MM.1S (cell line): ENCODE results near the gene HRH2.

ENCODE experiments used
- DNase-seq: peaks from one replicate; pipeline ENCODE4 v3.0.0-alpha.2; 2015
- H2AFZ ChIP-seq: fragments of 300-600 bp; sonication (generic); 2 replicates; pipeline ENCODE4 v1.6.0; 2016; ENCODE audit warnings: antibody characterized with exemption, low read length
- H3F3A ChIP-seq: fragments of 300-600 bp; sonication (generic); 2 replicates; pipeline ENCODE4 v1.6.1; 2016; ENCODE audit warnings: mild to moderate bottlenecking, antibody characterized with exemption, low read length, moderate library complexity, mixed read lengths; ENCODE audit not compliant: insufficient read depth
- H3K27ac ChIP-seq: fragments of 300-600 bp; sonication (generic); 2 replicates; pipeline ENCODE4 v1.5.1; 2016; ENCODE audit warnings: mild to moderate bottlenecking, low read length
- H3K27me3 ChIP-seq: fragments of 300-600 bp; sonication (generic); replicated peaks from 2 replicates; pipeline ENCODE4 v1.6.0; 2016; ENCODE audit warnings: low read length; ENCODE audit not compliant: insufficient read depth
- H3K36me3 ChIP-seq: fragments of 300-600 bp; sonication (generic); replicated peaks from 2 replicates; pipeline ENCODE4 v1.6.1; 2016; ENCODE audit warnings: mild to moderate bottlenecking, low read length, mixed read lengths; ENCODE audit not compliant: insufficient read depth
- H3K4me1 ChIP-seq: fragments of 300-600 bp; sonication (generic); 2 replicates; pipeline ENCODE4 v1.6.1; 2016; ENCODE audit warnings: low read length, mixed read lengths
- H3K4me2 ChIP-seq: fragments of 300-600 bp; sonication (generic); 2 replicates; pipeline ENCODE4 v1.6.0; 2016; ENCODE audit warnings: low read depth, low read length
- H3K4me3 ChIP-seq: fragments of 300-600 bp; sonication (generic); 2 replicates; pipeline ENCODE4 v1.5.1; 2016; ENCODE audit warnings: low read length, mixed read lengths
- H3K79me2 ChIP-seq: fragments of 300-600 bp; sonication (generic); 2 replicates; pipeline ENCODE4 v1.6.1; 2016; ENCODE audit warnings: mixed run types, low read length, mixed read lengths
- H3K9ac ChIP-seq: fragments of 300-600 bp; sonication (generic); 2 replicates; pipeline ENCODE4 v1.6.1; 2016; ENCODE audit warnings: low read length, mixed read lengths
- H3K9me2 ChIP-seq: fragments of 300-600 bp; sonication (generic); replicated peaks from 2 replicates; pipeline ENCODE4 v1.6.1; 2016; ENCODE audit warnings: mild to moderate bottlenecking, low read length, mixed read lengths; ENCODE audit not compliant: insufficient read depth
- H3K9me3 ChIP-seq: fragments of 300-600 bp; sonication (generic); replicated peaks from 2 replicates; pipeline ENCODE4 v1.6.1; 2016; ENCODE audit warnings: mild to moderate bottlenecking, low read length, mixed read lengths; ENCODE audit not compliant: insufficient read depth
- H4K20me1 ChIP-seq: fragments of 300-600 bp; sonication (generic); 2 replicates; pipeline ENCODE4 v1.6.1; 2016; ENCODE audit warnings: mild to moderate bottlenecking, low read length, moderate library complexity, mixed read lengths; ENCODE audit not compliant: insufficient read depth
- CTCF ChIP-seq: fragments of 300-600 bp; sonication (generic); IDR thresholded peaks from 2 replicates; pipeline ENCODE4 v1.5.1; 2016; ENCODE audit warnings: antibody characterized with exemption, low read length, mixed read lengths
- EZH2 ChIP-seq: fragments of 300-600 bp; sonication (generic); optimal IDR thresholded peaks from 2 replicates; pipeline ENCODE3; 2017; ENCODE audit warnings: low read depth, mild to moderate bottlenecking, antibody characterized with exemption, low read length, mixed read lengths
- EZH2phosphoT487 ChIP-seq: fragments of 300-600 bp; sonication (generic); IDR thresholded peaks from 2 replicates; pipeline ENCODE4 v1.6.1; 2018; ENCODE audit warnings: antibody characterized with exemption, low read length

Gene HRH2

GRCh38 chr5:175680020-175680419 is 22.1 kb downstream of the HRH2 start:
- TF ChIP-seq EZH2phosphoT487 (no peak), CTCF (no peak), EZH2 (no peak)
- Histone ChIP-seq H3K27ac (no peak overlapping the region), H4K20me1 (peaks cover 7% of the 10 kb centered on the region; the same call in 1 of the 2 replicates), H3K4me1 (no peaks in the 10 kb centered on the region), H3K4me2 (no peak overlapping the region), H3K36me3 (no peaks in the 10 kb centered on the region; the same call in 1 of the 2 replicates), H3K27me3 (no peaks in the 10 kb centered on the region), H3K9me3 (no peaks in the 10 kb centered on the region), H3K9ac (no peak overlapping the region), H3K79me2 (peaks cover 100% of the 10 kb centered on the region), H3F3A (no peaks in the 10 kb centered on the region), H3K4me3 (no peak overlapping the region), H3K9me2 (no peaks in the 10 kb centered on the region), H2AFZ (no peak overlapping the region)
- DNase-seq: no peak

- Histone ChIP-seq H2AFZ (no peak overlapping the region), H3K4me1 (no peaks in the 10 kb centered on the region), H3K9ac (no peak overlapping the region), H3K4me3 (no peak overlapping the region), H3K27me3 (no peaks in the 10 kb centered on the region), H4K20me1 (peaks cover 7% of the 10 kb centered on the region; the same call in 1 of the 2 replicates), H3K27ac (no peak overlapping the region), H3K79me2 (peaks cover 100% of the 10 kb centered on the region), H3K4me2 (no peak overlapping the region), H3K9me2 (no peaks in the 10 kb centered on the region), H3K36me3 (no peaks in the 10 kb centered on the region; the same call in 1 of the 2 replicates), H3K9me3 (no peaks in the 10 kb centered on the region), H3F3A (no peaks in the 10 kb centered on the region)
- no peak for TF ChIP-seq CTCF
- TF ChIP-seq EZH2: no peak
- no peak for TF ChIP-seq EZH2phosphoT487
- no peak for DNase-seq
These were observed 22.6 kb downstream of the HRH2 start for GRCh38 chr5:175680463-175680862.

GRCh38 chr5:175681045-175681967 is 23.4 kb downstream of the HRH2 start:
- no peak overlapping the region for H3K27ac ChIP-seq
- no peaks in the 10 kb centered on the region for H3F3A ChIP-seq
- no peak overlapping the region for H3K4me3 ChIP-seq
- H4K20me1 ChIP-seq: peaks cover 8% of the 10 kb centered on the region; the same call in 1 of the 2 replicates
- no peaks in the 10 kb centered on the region for H3K9me3 ChIP-seq
- no peaks in the 10 kb centered on the region; the same call in 1 of the 2 replicates for H3K36me3 ChIP-seq
- peaks cover 100% of the 10 kb centered on the region for H3K79me2 ChIP-seq
- no peak overlapping the region for H3K9ac ChIP-seq
- H3K27me3 ChIP-seq: no peaks in the 10 kb centered on the region
- H3K4me1 ChIP-seq: no peaks in the 10 kb centered on the region
- no peak overlapping the region for H2AFZ ChIP-seq
- TF ChIP-seq CTCF: no peak
- H3K4me2 ChIP-seq: no peak overlapping the region
- no peaks in the 10 kb centered on the region for H3K9me2 ChIP-seq
- no peak for DNase-seq
